GM23338 (cell line): ENCODE data around the gene KCNK15. TPM values are rescaled to one million over a fixed set of nuclear protein-coding genes. Genes with fewer than 3 reads are reported as not detected.

Experiments
- ATAC-seq: fragments of 200-7000 bp; cut with Tn5 transposase; 3 replicates; pipeline ENCODE4 v1.9.1; 2020
- DNase-seq: peaks from one replicate; pipeline ENCODE4 v3.0.0-alpha.2; 2015; ENCODE audit warnings: low spot score
- H2AFZ ChIP-seq: fragments of 200-600 bp; sonication (generic); 2 replicates; pipeline ENCODE4 v1.8.0; 2016; ENCODE audit warnings: antibody characterized with exemption, mild to moderate bottlenecking, moderate library complexity
- H3F3A ChIP-seq: fragments of 200-600 bp; sonication (generic); replicated peaks from 2 replicates; pipeline ENCODE4 v1.8.0; 2017; ENCODE audit warnings: antibody characterized with exemption, mixed run types, low read depth
- H3K27ac ChIP-seq: fragments of 200-600 bp; sonication (generic); 2 replicates; pipeline ENCODE4 v1.6.1; 2016; ENCODE audit warnings: low read depth
- H3K27me3 ChIP-seq: fragments of 200-600 bp; sonication (generic); 2 replicates; pipeline ENCODE4 v1.8.0; 2016; ENCODE audit warnings: mild to moderate bottlenecking, mixed run types, moderate library complexity; ENCODE audit not compliant: insufficient read depth
- H3K36me3 ChIP-seq: fragments of 200-600 bp; sonication (generic); 2 replicates; pipeline ENCODE4 v1.8.0; 2016; ENCODE audit warnings: mild to moderate bottlenecking; ENCODE audit not compliant: insufficient read depth
- H3K4me1 ChIP-seq: fragments of 200-600 bp; sonication (generic); 2 replicates; pipeline ENCODE4 v1.8.0; 2016; ENCODE audit warnings: mild to moderate bottlenecking, moderate library complexity; ENCODE audit not compliant: insufficient read depth
- H3K4me2 ChIP-seq: fragments of 200-600 bp; sonication (generic); 2 replicates; pipeline ENCODE4 v1.7.1; 2017; ENCODE audit warnings: mixed run types
- H3K4me3 ChIP-seq: fragments of 200-600 bp; sonication (generic); 2 replicates; pipeline ENCODE4 v1.6.1; 2016; ENCODE audit warnings: mixed run types
- H3K79me2 ChIP-seq: fragments of 200-600 bp; sonication (generic); replicated peaks from 2 replicates; pipeline ENCODE4 v1.8.0; 2017; ENCODE audit warnings: mild to moderate bottlenecking; ENCODE audit not compliant: insufficient read depth
- H3K9me2 ChIP-seq: fragments of 200-600 bp; sonication (generic); 2 replicates; pipeline ENCODE4 v1.8.0; 2017; ENCODE audit not compliant: insufficient read depth
- H4K20me1 ChIP-seq: fragments of 200-600 bp; sonication (generic); replicated peaks from 2 replicates; pipeline ENCODE4 v1.8.0; 2017; ENCODE audit warnings: mild to moderate bottlenecking; ENCODE audit not compliant: insufficient read depth
- H3K27ac Mint-ChIP-seq: 2 replicates; pipeline ENCODE4 v1.8.0; 2020; ENCODE audit warnings: inconsistent platforms, mild to moderate bottlenecking, moderate library complexity, mixed read lengths
- H3K27me3 Mint-ChIP-seq: 3 replicates; pipeline ENCODE4 v1.8.0; 2022; ENCODE audit warnings: low read depth, mild to moderate bottlenecking, moderate library complexity, mixed read lengths, inconsistent platforms; ENCODE audit not compliant: insufficient read depth, poor library complexity
- H3K36me3 Mint-ChIP-seq: 3 replicates; pipeline ENCODE4 v1.8.0; 2021; ENCODE audit warnings: low read depth, mild to moderate bottlenecking, inconsistent platforms, moderate library complexity, mixed read lengths
- H3K4me1 Mint-ChIP-seq: 3 replicates; pipeline ENCODE4 v1.8.0; 2020; ENCODE audit warnings: mild to moderate bottlenecking, inconsistent platforms, mixed read lengths
- H3K4me3 Mint-ChIP-seq: 3 replicates; pipeline ENCODE4 v1.8.0; 2021; ENCODE audit warnings: moderate library complexity, mild to moderate bottlenecking, inconsistent platforms, mixed read lengths
- H3K9me3 Mint-ChIP-seq: 3 replicates; pipeline ENCODE4 v1.8.0; 2020; ENCODE audit warnings: moderate library complexity, mild to moderate bottlenecking, inconsistent platforms, mixed read lengths
- CREB1 ChIP-seq: fragments of 250-450 bp; sonication (Bioruptor Pico); IDR thresholded peaks from 2 replicates; pipeline ENCODE4 v1.5.0; 2020; ENCODE audit warnings: low read depth, mild to moderate bottlenecking, moderate library complexity
- ETS1 ChIP-seq: IDR thresholded peaks from 2 replicates; pipeline ENCODE4 v1.6.1; 2016; ENCODE audit warnings: antibody characterized with exemption
- EZH2 ChIP-seq: fragments of 200-600 bp; sonication (generic); IDR thresholded peaks from one replicate; pipeline ENCODE4 v1.8.0; 2017; ENCODE audit warnings: antibody characterized with exemption, mild to moderate bottlenecking, low read depth; ENCODE audit not compliant: unreplicated experiment
- EZH2phosphoT487 ChIP-seq: fragments of 200-600 bp; sonication (generic); IDR thresholded peaks from one replicate; pipeline ENCODE4 v1.8.1; 2018; ENCODE audit warnings: antibody characterized with exemption; ENCODE audit not compliant: unreplicated experiment
- JUNB ChIP-seq: IDR thresholded peaks from one replicate; pipeline ENCODE4 v1.6.1; 2016; ENCODE audit warnings: antibody characterized with exemption; ENCODE audit not compliant: unreplicated experiment
- NANOG ChIP-seq: IDR thresholded peaks from 2 replicates; pipeline ENCODE4 v1.6.1; 2016; ENCODE audit warnings: antibody characterized with exemption, borderline replicate concordance
- POLR2AphosphoS5 ChIP-seq: IDR thresholded peaks from 2 replicates; pipeline ENCODE4 v1.6.1; 2016; ENCODE audit warnings: antibody characterized with exemption, low read depth
- STAT1 ChIP-seq: IDR thresholded peaks from one replicate; pipeline ENCODE4 v1.6.1; 2016; ENCODE audit warnings: antibody characterized with exemption; ENCODE audit not compliant: unreplicated experiment
- polyA plus RNA-seq: library from polyadenylated mRNA; unstranded; fragments of >200 nt; fragmentation: Nextera tagmentation; extraction: Ambion mirVana; gene quantifications from 2 replicates; pipeline ENCODE4 v1.2.1, GENCODE V29; 2016
- total RNA-seq: library from RNA; depleted of rRNA; stranded (reverse); fragments of >200 nt; shearing (Covaris generic); gene quantifications from 2 replicates; pipeline ENCODE4 v1.2.3, GENCODE V29; 2014
- TF ChIP-seq, protein P1 (sequence below), 2 experiments: fragments of 200-600 bp in 1 of 2; sonication (generic) in 1 of 2; conservative IDR thresholded peaks; 2 replicates each; pipeline versions ENCODE4 v1.5.1 to v1.6.1; 2016 to 2017; ENCODE audit warnings: antibody characterized with exemption in 2 of 2, low read depth in 2 of 2, mild to moderate bottlenecking in 2 of 2, moderate library complexity in 1 of 2
- TF ChIP-seq, protein P2 (sequence below): fragments of 250-450 bp; sonication (Bioruptor Pico); IDR thresholded peaks from 2 replicates; pipeline ENCODE4 v1.5.0; 2020; ENCODE audit warnings: mild to moderate bottlenecking, moderate library complexity

Gene KCNK15
- total and polyA plus RNA-seq, 2 experiments from 2014 or later = 0.63 to 3.3 TPM

DNA sequence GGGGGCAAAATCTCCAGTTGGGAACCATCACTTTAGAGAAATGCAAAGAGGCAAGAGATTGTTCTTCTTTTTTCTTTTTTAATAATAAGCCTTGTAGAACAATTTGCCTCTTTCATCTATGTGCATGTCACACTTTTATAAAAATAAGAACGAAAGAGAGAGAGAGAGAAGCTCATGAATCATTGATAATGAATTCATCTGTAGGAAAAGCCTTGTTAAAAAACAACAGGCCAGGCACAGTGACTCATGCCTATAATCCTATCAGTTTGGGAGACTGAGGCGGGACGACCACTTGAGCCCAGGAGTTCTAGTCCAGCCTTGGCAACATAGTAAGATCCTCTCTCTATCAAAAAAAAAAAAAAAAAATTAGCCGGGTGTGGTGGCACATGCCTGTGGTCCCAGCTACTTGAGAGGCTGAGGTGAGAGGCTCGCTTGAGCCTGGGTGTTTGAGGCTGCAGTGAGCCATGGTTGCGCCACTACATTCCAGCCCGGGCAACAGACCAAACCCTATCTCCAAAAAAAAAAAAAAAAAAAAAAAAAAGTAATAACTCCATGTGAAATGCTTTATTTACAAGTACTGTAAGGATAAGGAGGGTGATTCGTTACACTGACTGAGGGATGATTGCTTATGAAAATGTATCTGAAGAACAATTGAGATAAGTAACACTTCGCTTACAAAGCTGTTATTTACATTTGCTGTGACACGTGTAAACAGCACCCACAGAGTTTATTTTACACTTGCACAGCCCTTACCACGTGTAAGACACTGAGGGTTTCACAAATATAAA is 24.5 kb upstream of the KCNK15 start:
- H3K9me2 ChIP-seq = no peaks in the 10 kb centered on the region
- no peaks in the 10 kb centered on the region; the same call in 1 of the 2 replicates for H3K4me1 ChIP-seq
- H2AFZ ChIP-seq = no peak overlapping the region
- ATAC-seq (no peak), DNase-seq (no peak)
- Mint-ChIP-seq H3K27ac (no peak overlapping the region), H3K27me3 (peaks cover 8% of the 10 kb centered on the region), H3K4me1 (peaks cover 5% of the 10 kb centered on the region; the same call in 2 of the 3 replicates), H3K36me3 (no peaks in the 10 kb centered on the region), H3K4me3 (no peak overlapping the region), H3K9me3 (no peaks in the 10 kb centered on the region)
- H3K36me3 ChIP-seq = no peaks in the 10 kb centered on the region
- H4K20me1 ChIP-seq = no peaks in the 10 kb centered on the region
- H3K4me2 ChIP-seq = no peak overlapping the region
- no peak overlapping the region for H3K4me3 ChIP-seq
- H3K27ac ChIP-seq = no peak overlapping the region
- H3F3A ChIP-seq = no peaks in the 10 kb centered on the region
- H3K79me2 ChIP-seq = no peaks in the 10 kb centered on the region
- no peaks in the 10 kb centered on the region for H3K27me3 ChIP-seq
- TF ChIP-seq, protein P1, sequence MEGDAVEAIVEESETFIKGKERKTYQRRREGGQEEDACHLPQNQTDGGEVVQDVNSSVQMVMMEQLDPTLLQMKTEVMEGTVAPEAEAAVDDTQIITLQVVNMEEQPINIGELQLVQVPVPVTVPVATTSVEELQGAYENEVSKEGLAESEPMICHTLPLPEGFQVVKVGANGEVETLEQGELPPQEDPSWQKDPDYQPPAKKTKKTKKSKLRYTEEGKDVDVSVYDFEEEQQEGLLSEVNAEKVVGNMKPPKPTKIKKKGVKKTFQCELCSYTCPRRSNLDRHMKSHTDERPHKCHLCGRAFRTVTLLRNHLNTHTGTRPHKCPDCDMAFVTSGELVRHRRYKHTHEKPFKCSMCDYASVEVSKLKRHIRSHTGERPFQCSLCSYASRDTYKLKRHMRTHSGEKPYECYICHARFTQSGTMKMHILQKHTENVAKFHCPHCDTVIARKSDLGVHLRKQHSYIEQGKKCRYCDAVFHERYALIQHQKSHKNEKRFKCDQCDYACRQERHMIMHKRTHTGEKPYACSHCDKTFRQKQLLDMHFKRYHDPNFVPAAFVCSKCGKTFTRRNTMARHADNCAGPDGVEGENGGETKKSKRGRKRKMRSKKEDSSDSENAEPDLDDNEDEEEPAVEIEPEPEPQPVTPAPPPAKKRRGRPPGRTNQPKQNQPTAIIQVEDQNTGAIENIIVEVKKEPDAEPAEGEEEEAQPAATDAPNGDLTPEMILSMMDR (conservative IDR thresholded peaks at IDR 0.05; ENCODE audit: low read depth in 2 of 2) = no peak
- TF ChIP-seq STAT1 (no peak), JUNB (no peak), EZH2 (no peak), CREB1 (CRISPR knock-in tag) (no peak), POLR2AphosphoS5 (no peak)

GRCh38 chr20:44721785-44722054 is 23.9 kb upstream of the KCNK15 start:
- H4K20me1 ChIP-seq = no peaks in the 10 kb centered on the region
- no peak overlapping the region for H3K4me3 ChIP-seq
- ATAC-seq = no peak
- H3K4me1 ChIP-seq = peaks cover 3% of the 10 kb centered on the region
- H3K4me2 ChIP-seq = no peak overlapping the region
- H3F3A ChIP-seq = no peaks in the 10 kb centered on the region
- H2AFZ ChIP-seq = no peak overlapping the region
- no peak for DNase-seq
- peaks cover 9% of the 10 kb centered on the region for H3K27me3 Mint-ChIP-seq
- no peaks in the 10 kb centered on the region for H3K9me2 ChIP-seq
- H3K9me3 Mint-ChIP-seq = no peaks in the 10 kb centered on the region
- H3K4me1 Mint-ChIP-seq = peaks cover 10% of the 10 kb centered on the region
- H3K4me3 Mint-ChIP-seq = no peak overlapping the region
- no peaks in the 10 kb centered on the region for H3K79me2 ChIP-seq
- no peaks in the 10 kb centered on the region for H3K36me3 Mint-ChIP-seq
- no peak overlapping the region for H3K27ac Mint-ChIP-seq
- no peaks in the 10 kb centered on the region for H3K27me3 ChIP-seq
- H3K27ac ChIP-seq = no peak overlapping the region
- H3K36me3 ChIP-seq = no peaks in the 10 kb centered on the region
- no peak for TF ChIP-seq EZH2
- TF ChIP-seq, protein P1 (conservative IDR thresholded peaks at IDR 0.05; ENCODE audit: low read depth in 2 of 2) = no peak
- no peak for TF ChIP-seq EZH2phosphoT487
- TF ChIP-seq POLR2AphosphoS5 = no peak
- TF ChIP-seq, protein P2, sequence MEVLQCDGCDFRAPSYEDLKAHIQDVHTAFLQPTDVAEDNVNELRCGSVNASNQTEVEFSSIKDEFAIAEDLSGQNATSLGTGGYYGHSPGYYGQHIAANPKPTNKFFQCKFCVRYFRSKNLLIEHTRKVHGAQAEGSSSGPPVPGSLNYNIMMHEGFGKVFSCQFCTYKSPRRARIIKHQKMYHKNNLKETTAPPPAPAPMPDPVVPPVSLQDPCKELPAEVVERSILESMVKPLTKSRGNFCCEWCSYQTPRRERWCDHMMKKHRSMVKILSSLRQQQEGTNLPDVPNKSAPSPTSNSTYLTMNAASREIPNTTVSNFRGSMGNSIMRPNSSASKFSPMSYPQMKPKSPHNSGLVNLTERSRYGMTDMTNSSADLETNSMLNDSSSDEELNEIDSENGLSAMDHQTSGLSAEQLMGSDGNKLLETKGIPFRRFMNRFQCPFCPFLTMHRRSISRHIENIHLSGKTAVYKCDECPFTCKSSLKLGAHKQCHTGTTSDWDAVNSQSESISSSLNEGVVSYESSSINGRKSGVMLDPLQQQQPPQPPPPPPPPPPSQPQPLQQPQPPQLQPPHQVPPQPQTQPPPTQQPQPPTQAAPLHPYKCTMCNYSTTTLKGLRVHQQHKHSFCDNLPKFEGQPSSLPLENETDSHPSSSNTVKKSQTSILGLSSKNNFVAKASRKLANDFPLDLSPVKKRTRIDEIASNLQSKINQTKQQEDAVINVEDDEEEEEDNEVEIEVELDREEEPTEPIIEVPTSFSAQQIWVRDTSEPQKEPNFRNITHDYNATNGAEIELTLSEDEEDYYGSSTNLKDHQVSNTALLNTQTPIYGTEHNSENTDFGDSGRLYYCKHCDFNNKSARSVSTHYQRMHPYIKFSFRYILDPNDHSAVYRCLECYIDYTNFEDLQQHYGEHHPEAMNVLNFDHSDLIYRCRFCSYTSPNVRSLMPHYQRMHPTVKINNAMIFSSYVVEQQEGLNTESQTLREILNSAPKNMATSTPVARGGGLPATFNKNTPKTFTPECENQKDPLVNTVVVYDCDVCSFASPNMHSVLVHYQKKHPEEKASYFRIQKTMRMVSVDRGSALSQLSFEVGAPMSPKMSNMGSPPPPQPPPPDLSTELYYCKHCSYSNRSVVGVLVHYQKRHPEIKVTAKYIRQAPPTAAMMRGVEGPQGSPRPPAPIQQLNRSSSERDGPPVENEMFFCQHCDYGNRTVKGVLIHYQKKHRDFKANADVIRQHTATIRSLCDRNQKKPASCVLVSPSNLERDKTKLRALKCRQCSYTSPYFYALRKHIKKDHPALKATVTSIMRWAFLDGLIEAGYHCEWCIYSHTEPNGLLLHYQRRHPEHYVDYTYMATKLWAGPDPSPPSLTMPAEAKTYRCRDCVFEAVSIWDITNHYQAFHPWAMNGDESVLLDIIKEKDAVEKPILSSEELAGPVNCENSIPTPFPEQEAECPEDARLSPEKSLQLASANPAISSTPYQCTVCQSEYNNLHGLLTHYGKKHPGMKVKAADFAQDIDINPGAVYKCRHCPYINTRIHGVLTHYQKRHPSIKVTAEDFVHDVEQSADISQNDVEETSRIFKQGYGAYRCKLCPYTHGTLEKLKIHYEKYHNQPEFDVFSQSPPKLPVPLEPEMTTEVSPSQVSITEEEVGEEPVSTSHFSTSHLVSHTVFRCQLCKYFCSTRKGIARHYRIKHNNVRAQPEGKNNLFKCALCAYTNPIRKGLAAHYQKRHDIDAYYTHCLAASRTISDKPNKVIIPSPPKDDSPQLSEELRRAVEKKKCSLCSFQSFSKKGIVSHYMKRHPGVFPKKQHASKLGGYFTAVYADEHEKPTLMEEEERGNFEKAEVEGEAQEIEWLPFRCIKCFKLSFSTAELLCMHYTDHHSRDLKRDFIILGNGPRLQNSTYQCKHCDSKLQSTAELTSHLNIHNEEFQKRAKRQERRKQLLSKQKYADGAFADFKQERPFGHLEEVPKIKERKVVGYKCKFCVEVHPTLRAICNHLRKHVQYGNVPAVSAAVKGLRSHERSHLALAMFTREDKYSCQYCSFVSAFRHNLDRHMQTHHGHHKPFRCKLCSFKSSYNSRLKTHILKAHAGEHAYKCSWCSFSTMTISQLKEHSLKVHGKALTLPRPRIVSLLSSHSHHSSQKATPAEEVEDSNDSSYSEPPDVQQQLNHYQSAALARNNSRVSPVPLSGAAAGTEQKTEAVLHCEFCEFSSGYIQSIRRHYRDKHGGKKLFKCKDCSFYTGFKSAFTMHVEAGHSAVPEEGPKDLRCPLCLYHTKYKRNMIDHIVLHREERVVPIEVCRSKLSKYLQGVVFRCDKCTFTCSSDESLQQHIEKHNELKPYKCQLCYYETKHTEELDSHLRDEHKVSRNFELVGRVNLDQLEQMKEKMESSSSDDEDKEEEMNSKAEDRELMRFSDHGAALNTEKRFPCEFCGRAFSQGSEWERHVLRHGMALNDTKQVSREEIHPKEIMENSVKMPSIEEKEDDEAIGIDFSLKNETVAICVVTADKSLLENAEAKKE (CRISPR knock-in tag) = no peak
- TF ChIP-seq NANOG = no peak
- TF ChIP-seq ETS1 = no peak
